BJ (cell line): ENCODE measurements around the gene TPP2. TPM values are rescaled to one million over a fixed set of nuclear protein-coding genes. Genes with fewer than 3 reads are reported as not detected.

Experiments
- CTCF ChIA-PET: fragments of 350-600 bp; formaldehyde crosslinking; extraction: SDS; loops from one replicate; lab custom pipeline; 2021; ENCODE audit warnings: antibody characterized with exemption, inconsistent platforms; lab: Yijun Ruan, JAX
- POLR2A ChIA-PET: fragments of 300-600 bp; sonication (Branson Sonifier 250); formaldehyde crosslinking; extraction: SDS; loops from one replicate; lab custom pipeline; 2021; ENCODE audit warnings: antibody characterized with exemption; lab: Charles Lee
- DNase-seq: peaks from one replicate; pipeline ENCODE4 v3.0.0-alpha.2; 2011; ENCODE audit warnings: low read depth
- H3K27me3 ChIP-seq: 2 replicates; pipeline ENCODE4 v1.6.0; 2011; ENCODE audit warnings: low read length; ENCODE audit not compliant: control insufficient read depth, insufficient read depth
- H3K36me3 ChIP-seq: 2 replicates; pipeline ENCODE4 v1.5.1; 2011; ENCODE audit warnings: low read length; ENCODE audit not compliant: control insufficient read depth, insufficient read depth
- H3K4me3 ChIP-seq: 2 replicates; pipeline ENCODE4 v1.5.1; 2011; ENCODE audit warnings: low read depth, mild to moderate bottlenecking, control low read depth, low read length
- polyA plus RNA-seq: library from polyadenylated mRNA; depleted of rRNA; stranded (reverse); fragments of >200 nt; gene quantifications from 2 replicates; pipeline ENCODE4 v1.2.3, GENCODE V29; 2011
- TF ChIP-seq, protein P1 (sequence below): IDR thresholded peaks from 2 replicates; pipeline ENCODE4 v1.5.1; 2011; ENCODE audit warnings: low read depth, mild to moderate bottlenecking, control low read depth, inconsistent platforms, low read length, moderate library complexity; ENCODE audit not compliant: insufficient read depth

The TPP2 gene
- polyA plus RNA-seq, 1 experiment: 13.9 TPM

DNA sequence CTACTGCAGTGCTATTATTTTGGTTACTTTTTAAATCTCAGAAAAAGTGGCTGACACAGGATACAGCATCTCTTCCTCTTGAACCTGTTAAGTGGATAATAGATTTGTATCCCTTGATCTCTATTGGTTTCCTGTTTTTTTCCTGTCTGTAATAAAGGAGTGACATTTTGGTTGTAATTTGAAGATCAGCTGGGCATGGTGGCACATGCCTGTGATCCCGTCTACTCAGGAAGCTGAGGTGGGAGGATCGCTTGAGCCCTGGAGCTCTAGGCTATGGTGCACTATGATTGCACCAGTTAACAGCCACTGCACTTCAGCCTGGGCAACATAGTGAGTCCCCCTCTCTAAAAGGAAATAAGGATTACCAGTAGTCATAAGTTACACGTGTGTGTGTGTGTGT lies 51.3 kb downstream of the TPP2 start:
- Histone ChIP-seq H3K27me3 (no peaks in the 10 kb centered on the region), H3K4me3 (no peak overlapping the region), H3K36me3 (peaks cover 5% of the 10 kb centered on the region)
- no peak for DNase-seq
- TF ChIP-seq, protein P1, sequence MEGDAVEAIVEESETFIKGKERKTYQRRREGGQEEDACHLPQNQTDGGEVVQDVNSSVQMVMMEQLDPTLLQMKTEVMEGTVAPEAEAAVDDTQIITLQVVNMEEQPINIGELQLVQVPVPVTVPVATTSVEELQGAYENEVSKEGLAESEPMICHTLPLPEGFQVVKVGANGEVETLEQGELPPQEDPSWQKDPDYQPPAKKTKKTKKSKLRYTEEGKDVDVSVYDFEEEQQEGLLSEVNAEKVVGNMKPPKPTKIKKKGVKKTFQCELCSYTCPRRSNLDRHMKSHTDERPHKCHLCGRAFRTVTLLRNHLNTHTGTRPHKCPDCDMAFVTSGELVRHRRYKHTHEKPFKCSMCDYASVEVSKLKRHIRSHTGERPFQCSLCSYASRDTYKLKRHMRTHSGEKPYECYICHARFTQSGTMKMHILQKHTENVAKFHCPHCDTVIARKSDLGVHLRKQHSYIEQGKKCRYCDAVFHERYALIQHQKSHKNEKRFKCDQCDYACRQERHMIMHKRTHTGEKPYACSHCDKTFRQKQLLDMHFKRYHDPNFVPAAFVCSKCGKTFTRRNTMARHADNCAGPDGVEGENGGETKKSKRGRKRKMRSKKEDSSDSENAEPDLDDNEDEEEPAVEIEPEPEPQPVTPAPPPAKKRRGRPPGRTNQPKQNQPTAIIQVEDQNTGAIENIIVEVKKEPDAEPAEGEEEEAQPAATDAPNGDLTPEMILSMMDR: no peak
- CTCF ChIA-PET: no interaction called here
- POLR2A ChIA-PET: no interaction called here

DNA sequence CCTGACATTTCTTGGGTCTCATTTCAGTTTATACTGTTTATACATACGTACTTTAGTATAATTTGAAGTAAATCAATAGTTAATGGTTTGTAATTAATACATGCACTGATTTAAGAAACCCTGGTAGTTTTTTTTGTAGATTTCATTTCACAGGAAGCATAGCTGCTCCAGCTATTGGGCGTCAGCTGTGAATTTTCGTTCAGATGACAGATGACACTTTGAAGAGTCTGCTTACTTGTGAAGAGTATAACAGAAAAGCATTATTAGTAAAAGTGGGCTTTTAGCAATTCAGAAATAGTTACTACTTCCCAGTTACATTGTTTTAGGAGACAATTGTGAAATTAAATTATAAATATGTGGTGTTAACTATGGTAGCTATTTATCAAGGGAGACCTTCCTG lies 53.7 kb downstream of the TPP2 start:
- CTCF ChIA-PET: interaction anchor here (1.2 kb wide), 1 partner anchor 9 kb away, joined by 3 read pairs; no protein-coding TSS in a partner anchor

DNA sequence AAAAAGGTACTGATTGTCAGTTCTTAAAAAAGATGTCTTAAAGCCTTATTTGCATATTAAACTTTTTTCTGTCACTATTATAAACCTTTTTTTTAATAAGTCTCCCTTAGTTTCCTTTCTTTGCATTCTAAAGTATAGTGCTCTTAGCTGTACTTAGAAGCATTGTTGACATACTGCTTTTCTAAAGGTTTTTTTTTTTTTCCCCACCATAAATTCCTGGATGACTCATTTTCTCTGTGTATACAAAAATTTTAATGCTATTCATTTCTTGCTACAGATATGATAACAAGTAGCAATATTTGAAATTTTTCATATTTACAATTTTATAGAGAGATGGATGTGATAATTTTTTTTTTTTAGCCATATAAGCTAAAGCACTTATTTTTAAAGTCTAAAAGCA lies 54.6 kb downstream of the TPP2 start:
- Histone ChIP-seq H3K36me3 (peaks cover 9% of the 10 kb centered on the region), H3K4me3 (no peak overlapping the region), H3K27me3 (no peaks in the 10 kb centered on the region)
- ChIA-PET CTCF (interaction anchor here (0.7 to 1.6 kb wide), 3 partner anchors 69 to 148 kb away, joined by 3 to 5 read pairs (median 3); no protein-coding TSS in a partner anchor), POLR2A (interaction anchor here (0.6 to 0.7 kb wide), 2 partner anchors 10 to 1995 kb away, joined by 5 to 9 read pairs; no protein-coding TSS in a partner anchor)
- no peak for DNase-seq
- TF ChIP-seq, protein P1: no peak

More for the DNA sequence above, 53.7 kb downstream of the TPP2 start:
- H3K27me3 ChIP-seq: no peaks in the 10 kb centered on the region
- POLR2A ChIA-PET: no interaction called here
- H3K4me3 ChIP-seq: no peak overlapping the region
- H3K36me3 ChIP-seq: peaks cover 9% of the 10 kb centered on the region
- DNase-seq: no peak
- TF ChIP-seq, protein P1: no peak

DNA sequence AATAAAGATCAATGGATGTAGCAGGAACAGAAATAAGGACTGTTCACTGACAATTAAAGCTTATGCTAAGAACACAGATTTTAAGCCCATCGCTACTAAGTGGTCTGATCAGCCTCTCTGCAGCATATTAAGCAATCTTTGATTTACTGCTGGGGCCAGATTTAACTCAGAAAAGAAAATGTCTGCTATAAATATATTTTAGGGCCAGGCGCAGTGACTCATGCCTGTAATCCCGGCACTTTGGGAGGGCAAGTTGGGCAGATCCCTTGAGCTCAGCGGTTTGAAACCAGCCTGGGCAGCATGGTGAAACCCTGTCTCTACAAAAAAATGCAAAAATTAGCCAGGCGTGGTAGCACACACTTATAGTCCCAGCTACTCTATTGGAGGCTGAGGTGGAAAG lies 55.1 kb downstream of the TPP2 start:
- POLR2A ChIA-PET: interaction anchor here (0.6 kb wide), 1 partner anchor 11 kb away, joined by 5 read pairs; no protein-coding TSS in a partner anchor
- Histone ChIP-seq H3K4me3 (no peak overlapping the region), H3K27me3 (no peaks in the 10 kb centered on the region), H3K36me3 (peaks cover 9% of the 10 kb centered on the region)
- DNase-seq: no peak
- CTCF ChIA-PET: interaction anchor here (0.7 to 1.6 kb wide), 3 partner anchors 68 to 148 kb away, joined by 3 to 5 read pairs (median 3); no protein-coding TSS in a partner anchor
- TF ChIP-seq, protein P1: no peak

DNA sequence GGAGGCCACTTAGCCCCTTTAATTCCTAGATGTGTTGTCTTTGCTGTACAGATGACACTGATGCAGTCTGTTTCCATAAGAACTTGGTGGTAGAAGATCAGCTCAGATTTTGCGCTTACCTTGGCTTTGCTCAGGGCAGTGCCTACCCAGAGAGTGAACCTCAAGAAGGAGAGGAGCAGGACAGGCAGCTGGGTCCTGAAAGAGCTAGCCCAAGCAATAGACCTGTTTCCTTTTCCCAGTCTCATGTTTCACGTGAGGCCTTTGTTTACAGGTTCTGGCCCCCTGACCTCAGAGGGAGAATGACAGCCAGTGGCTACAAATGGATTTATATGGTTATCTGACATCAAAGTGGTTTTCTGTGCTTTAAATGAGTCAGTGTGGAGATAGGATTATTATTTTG lies 58.0 kb downstream of the TPP2 start:
- Histone ChIP-seq H3K36me3 (peaks cover 8% of the 10 kb centered on the region), H3K4me3 (no peak overlapping the region), H3K27me3 (no peaks in the 10 kb centered on the region)
- POLR2A ChIA-PET: no interaction called here
- TF ChIP-seq, protein P1: no peak
- CTCF ChIA-PET: interaction anchor here (0.7 to 1.2 kb wide), 3 partner anchors 9 to 30 kb away, joined by 3 to 5 read pairs (median 4); no protein-coding TSS in a partner anchor
- no peak for DNase-seq
